NCI-H510A treated with DMSO at 0.1 percent for 48 hours (cell line): ENCODE data around the gene CALML5.
"Not testable (repeated sequence)": the region's sequence is repeated elsewhere in the genome, so short reads cannot be mapped to it uniquely, and the experiment has no call there.

Experiments used
- DNase-seq: peaks from one replicate; lab custom pipeline; 2025; lab: John Stamatoyannopoulos, UW

Gene CALML5

DNA sequence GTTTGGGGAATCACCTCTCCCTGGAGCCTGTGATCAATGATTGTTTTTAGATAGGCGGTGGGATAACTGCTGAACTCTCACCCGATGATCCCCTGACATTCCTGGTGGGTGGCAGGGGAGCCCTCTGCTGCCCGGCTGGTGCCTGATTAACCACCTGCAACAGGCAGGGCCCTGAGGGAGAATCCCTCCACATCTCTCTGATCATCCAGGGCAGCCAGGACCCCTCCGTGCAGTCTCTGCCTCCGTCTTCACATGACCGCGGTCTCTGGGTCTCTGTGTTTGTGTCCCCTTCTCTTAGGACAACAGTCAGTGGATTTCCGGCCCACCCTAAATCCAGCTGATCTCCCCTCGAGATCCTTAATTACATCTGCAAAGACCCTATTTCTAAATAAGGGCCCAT, 17.4 kb downstream of the CALML5 start:
- DNase-seq, result no peak

DNA sequence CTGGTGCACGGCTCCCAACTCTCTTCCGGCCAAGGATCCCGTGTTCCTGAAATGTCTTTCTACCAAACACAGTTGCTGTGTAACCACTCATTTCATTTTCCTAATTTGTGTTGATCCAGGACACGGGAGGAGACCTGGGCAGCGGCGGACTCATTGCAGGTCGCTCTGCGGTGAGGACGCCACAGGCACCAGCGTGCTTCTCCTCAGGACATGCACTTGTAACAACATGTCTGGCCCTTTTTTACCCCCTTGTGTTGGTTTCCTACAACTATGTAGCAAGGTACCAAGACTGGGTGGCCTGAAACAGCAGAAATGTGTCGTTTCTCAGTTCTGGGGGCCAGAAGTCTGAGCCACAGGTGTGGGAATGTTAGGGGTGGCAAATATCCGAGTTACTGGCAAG, 18.2 kb downstream of the CALML5 start:
- no peak for DNase-seq

DNA sequence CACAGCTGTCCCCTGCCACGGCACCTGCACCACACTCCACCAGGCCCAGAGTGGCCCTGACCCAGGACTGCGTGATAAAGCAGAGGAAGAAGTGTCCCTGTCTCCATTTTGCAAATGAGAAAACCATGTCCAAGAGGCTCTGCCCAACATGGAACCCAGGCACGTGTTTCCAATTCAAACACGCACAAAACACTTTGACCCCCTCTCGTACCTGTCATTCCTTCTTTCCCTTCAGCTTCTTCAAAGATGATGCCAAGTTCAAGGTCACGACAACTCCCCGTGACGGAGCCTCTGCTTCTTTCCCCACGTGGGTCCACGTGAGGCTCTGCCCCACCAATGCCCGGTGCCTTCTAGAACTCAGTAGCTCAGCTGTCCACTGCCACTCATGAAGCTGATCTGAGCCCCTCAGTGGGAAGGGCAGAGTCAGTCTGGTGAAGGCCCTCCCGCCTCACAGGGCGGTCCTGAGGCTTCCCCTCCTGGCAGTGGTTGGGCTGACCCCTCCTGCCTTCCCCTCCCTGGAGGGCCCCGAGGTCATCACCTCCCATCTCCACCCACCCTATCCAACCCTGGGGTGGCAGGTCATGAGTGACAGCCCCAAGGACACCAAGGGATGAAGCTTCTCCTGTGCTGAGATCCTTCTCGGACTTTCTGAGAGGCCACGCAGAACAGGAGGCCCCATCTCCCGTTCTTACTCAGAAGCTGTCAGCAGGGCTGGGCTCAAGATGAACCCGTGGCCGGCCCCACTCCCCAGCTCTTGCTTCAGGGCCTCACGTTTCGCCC, 19.0 kb downstream of the CALML5 start:
- no peak for DNase-seq

DNA sequence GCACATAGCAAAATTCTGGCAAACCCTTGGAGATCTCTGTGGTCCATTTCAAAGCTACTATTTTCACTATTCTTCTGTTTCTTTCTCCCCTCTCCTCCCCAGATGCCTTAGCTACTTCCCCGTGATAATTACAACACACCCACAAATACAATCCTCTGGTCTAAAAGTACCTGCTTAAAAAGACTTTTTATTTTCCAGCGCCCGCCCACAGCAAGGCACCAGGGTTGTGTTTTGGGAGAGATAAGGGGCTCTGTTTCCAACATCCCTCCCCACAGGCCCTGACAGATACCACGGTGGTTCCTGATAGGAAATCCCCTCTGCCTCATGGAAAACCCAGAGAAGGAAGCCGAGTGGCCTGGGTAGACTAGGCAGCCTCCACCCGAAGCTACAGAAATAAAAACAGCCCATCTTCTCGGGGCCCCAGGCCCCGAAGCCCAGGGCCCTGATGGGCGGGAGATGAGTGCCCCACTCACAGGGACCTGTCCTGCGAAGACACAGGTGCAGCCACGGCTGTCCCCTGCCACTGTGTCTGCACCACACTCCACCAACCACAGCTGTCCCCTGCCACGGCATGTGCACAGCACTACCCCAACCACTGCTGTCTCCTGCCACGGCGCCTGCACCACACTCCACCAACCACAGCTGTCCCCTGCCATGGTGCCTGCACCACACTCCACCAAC, 19.7 kb downstream of the CALML5 start:
- no peak for DNase-seq

DNA sequence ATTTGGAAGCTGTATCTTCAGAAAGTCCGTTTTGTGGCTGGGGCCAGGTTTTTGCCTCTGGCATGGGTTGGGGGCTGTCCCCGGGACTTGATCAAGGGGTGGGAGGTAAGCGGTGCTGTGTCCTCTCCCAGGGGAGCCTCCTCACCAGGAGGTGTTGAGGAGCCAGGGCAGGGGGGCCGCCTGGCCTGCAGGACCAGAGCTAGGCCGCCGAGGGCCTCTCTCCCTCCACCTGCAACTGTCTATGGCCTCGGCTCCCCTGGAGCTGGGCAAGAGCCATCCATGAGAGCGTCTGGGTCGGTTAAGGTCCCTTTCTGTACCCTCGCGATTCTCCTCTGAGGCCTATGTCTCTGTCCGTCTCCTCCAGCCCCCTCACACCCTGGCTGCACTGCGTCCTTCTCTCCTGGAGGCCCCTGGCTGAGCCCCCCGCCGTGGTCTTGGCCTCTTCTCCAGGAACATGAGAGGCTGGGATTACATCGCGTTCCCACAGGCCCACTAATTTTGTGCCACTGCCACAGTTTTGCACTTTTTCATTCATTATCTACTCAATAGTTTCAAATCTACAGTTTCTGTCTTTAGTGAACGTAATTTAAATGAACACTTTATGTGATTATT, 20.6 kb downstream of the CALML5 start:
- DNase-seq, result no peak

DNA sequence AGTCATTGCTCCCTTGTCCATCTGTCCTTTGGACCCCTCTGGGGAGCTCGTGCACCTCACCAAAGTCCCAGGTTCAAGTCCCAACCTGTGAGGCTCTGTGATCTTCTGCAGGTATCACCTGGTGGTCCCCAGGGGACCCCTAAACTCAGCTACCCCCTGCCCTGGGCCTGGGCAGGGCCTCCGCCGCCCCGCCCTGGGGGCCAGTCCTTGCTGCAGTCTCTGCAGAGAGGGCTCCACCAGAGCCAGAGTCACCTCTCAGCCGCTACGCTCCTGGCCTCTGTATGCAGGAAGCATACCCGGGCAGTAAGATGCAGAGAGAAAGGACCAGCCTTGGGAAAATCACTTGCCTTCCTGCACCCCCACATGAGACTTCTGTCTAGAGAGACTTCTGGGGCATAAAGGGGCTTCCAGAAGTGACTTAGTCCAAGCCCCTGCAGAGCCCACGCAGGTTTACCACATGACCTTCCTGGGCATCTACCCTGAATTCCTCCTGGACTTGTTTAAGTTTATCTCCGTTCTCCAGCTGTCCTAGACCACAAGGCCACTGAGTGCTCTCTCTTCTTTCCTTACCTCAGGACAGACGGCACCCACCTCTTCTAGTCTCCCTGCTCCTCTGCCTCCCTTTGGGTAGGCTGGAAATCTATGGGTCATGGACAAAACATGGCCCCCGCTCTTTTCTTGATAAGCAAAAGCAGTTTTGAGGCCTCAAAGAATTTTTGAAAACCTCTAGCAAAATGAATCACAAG, 21.2 kb downstream of the CALML5 start:
- no peak for DNase-seq

DNA sequence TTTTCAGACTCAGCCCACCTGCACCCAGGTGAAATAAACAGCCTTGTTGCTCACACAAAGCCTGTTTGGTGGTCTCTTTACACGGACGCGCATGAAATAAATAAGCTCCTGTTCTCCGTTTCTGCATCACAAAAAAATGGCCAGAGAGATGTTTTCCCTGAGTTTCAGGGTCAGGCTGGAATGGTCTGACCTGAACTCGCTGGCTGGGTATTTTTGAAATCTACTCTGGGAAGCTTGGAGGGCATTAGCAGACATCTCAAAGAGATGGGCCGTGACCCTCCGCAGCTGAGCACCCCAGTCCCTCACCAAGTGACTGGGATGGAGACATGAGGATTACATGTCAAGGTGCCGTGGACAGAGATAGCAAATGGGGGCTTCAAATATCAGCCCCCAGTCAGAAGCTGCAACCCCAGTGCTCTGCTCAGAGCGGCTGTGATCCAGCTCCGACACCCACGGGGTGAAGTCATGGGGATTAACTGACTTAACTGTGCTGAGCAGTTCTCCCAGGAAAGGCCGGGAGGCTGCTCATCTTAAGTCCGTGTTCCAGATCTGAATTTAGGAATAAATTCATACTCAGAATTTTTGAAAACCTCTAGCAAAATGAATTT, 22.3 kb downstream of the CALML5 start:
- no peak for DNase-seq

DNA sequence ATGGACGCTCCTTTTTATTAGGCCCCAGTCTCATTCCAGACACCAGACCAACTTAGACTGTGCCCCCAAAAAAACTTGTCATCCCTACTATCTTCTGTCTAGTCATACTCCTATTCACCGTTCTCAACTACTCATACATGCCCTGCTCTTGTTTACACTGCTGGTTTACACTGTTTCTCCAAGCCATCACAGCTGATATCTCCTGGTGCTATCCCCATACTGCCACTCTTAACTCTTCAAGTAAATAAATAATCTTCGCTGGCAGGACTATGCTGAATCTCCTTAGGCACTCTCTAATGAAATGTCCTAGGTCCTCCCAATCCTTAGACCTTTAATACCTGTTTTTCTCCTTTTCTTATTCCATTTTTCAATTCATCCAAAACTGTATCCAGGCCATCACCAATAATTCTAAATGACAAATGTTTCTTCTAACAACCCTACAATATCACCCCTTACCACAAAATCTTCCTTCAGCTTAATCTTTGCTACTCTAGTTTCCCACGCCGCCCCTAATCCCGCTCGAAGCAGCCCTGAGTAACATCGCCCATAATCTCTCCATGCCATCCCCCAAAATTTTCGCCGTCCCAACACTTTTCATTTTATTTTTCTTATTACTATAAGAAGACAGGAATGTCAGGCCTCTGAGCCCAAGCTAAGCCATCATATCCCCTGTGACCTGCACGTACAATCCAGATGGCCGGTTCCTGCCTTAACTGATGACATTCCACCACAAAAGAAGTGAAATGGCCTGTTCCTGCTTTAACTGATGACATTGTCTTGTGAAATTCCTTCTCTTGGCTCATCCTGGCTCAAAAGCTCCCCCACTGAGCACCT, 23.2 kb downstream of the CALML5 start:
- not testable (repeated sequence) for DNase-seq

DNA sequence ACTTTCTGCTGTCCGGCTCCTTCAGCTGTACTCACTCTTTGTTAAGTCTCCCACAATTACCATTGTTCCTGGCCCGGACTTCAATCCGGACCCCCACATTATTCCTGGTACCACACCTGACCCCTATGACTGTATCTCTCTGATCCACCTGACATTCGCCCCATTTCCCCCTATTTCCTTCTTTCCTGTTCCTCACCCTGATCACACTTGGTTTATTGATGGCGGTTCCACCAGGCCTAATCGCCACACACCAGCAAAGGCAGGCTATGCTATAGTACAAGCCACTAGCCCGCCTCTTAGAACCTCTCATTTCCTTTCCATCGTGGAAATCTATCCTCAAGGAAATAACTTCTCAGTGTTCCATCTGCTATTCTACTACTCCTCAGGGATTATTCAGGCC, 24.3 kb downstream of the CALML5 start:
- not testable (repeated sequence) for DNase-seq

DNA sequence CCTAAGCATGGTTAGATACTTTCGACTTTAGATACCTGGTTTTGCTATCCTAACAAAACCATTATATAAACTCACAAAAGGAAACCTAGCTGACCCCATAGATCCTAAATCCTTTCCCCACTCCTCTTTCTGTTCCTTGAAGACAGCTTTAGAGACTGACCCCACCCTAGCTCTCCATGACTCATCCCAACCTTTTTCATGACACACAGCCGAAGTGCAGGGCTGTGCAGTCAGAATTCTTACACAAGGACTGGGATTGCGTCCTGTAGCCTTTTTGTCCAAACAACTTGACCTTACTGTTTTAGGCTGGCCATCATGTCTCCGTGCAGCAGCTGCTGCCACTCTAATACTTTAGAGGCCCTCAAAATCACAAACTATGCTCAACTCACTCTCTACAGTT, 24.7 kb downstream of the CALML5 start:
- DNase-seq, result not testable (repeated sequence)

DNA sequence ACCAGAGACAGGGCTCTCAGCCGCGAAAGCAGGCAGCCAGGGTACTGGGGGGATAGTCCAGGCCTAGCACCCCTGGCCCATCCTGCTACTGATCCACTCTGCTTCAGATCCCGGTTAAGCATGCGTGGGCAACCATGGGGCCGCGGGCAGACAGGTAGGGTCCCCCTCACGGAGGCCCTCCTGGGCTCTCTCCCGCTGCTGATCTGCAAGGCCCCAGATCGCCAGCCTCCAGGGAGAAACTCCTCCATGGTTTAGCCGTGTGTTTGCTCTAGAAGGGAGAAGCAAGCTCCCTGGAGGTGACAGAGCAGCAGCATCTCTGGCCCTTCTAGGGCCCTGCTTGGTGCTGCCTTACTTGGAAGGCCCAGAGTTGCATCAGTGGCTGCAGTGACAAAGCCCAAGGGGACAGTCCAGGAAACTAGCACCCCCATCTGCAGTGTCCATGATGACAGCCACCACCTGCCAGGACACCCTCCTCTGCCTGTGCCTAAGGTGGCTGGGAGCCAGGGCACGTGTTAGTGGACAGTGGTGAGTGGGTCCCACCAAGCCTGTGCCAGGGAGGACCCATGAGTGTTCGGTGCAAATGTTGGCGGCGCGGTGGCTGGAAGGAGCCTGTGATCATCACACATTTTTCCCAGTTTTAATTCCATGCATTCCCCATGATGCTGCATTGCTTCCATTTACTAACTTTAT, 29.2 kb downstream of the CALML5 start:
- no peak for DNase-seq

DNA sequence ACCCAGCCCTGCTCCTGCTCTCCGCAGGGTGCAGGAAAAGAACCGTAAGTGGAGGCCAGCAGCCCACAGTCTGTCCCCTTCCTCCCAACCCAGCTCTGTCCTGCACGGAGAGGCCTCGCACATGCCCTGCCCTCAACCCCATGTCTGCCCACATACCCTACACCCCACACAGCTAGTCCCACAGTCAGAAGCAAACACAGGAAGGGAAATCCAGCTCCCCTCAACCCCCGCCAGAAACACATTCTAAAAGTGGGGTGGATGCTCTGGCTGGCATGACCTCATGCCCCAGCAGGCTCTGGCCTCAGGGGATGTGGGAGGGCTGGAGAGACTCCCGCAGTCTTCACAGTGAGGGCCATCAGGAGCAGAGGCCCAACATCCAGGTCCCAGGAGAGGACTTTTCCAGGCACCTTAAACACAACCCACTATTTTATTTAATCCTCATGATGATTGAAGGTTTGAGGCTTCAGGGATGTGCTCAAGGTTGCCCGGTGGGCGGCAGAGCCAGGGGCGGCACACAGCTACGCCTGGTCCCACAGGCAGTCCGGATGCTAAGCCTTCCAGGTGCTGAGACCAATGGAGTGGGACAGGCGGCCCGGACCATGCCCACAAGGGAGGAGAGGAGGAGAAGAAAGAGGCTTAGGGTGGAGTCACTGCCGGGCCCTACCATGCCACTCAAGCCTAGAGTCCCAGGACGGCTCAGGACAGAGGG, 29.9 kb downstream of the CALML5 start:
- no peak for DNase-seq

DNA sequence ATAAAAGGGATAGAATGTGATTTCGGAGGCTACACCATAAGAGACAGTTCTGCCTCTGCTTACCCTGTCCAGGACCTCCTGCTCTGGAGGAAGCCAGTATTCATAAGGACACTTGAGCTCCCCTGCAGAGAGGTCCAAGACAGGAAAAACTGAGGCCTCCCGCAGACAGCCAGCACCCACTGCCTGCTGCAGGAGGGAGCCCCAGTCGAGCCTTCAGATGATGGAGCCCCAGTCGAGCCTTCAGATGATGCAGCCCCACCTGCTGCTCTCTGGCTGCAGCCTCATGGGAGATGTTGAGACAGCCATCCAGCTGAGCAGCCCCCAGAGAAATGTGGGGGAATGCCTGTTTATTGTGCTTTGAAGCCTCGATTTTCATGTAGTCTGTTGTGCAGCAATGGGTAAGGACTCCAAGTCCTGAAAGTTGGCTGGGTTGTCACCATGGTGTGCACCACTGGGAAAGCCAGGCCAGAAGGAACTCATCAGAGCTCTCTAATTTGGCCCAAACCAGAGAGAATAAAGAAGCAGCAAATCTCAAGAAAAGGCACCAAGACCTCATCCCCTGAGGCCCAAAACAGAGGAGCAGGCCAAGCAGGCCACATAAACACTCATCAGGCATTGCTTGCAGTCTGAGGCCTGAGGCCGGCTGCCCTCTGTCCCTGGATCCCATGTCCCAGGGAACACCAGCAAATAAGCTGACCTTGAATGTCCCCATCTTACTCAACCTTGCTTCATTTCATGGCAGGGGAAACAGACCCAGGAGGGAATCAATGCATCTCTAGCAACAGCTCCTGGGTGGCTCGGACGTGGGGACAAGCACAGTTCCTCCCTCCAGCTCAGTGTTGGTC, 30.9 kb downstream of the CALML5 start:
- no peak for DNase-seq

DNA sequence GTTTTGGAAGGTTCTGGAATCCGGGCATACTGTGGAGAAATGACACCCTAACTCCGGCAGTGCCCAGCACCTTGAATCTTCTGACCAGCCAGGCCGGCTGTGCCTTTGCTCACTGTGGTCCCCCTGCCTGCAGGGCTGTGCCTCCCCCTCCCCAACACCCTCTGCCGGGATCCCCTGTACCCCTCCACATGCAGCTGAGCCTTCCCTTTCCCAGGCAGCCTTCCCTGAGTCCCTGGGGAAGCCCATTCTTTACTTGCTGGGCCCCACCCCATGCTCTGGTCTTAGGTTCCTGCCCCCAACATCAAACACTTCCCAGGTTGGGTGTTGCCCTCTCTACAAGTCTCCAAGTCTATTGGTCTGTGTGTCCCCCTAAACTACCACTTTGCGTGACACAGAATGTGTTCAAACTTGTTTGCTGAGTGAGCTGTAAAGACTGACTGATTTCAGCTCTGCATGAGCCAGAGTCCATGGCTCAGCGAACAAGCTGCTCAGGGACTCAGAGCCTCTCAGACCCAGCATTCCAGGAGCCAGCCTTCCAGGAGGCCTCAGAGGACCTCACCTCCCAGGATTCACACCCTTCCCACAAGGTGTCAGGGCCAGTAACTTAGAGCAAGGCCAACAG, 31.6 kb downstream of the CALML5 start:
- no peak for DNase-seq

DNA sequence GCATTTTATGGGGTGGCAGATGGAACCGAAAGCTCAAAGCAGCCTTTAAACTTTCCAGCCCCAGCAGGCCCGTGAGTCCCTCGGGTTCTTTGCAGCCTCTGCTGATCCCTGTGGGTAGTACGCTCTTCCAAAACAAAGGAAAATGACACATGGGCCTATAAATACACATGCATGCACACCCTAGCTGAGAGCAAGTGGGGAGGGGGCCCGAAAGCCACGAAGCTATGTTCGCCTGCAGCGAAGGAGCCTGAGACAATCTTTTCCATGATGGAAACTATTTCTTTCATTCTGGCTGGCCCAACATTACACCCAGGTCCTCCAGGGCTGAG, 32.2 kb downstream of the CALML5 start:
- DNase-seq, result no peak

DNA sequence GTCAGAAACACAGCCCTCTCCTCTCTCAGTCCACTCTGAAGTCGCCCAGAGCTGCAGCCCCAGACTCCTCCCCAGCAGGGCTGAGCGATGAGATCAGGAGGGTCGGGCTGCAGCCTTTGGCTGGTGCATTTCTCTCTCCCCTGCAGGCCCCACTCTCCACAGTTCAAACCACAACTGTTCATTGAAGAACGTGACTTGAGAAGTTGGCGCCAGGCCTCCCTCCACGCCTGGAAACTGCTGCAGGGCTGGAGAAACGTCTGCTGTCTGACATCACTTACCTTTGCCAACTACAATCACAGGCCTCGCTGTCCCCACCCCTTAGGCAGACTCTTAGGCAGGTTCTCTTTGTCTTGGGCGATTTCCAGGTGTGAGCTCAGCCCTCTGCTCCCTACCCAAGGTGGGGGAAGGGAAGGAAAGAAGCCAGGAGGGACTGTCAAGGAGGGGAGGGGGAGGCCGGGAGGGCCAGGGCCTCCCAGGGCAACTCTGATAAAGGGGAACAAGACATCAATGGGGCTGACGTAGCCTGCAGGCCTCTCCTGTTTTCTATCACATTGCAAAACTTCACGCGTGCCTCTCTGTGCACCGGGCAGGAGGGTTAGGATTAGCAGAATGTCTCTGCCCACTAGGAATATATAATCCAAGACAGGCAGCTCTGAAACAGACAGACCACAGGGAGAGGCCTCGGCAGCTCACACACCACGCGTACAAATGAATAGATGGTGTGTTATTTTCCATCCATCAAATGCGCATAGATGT, 32.7 kb downstream of the CALML5 start:
- DNase-seq, result peak; percentile 64

DNA sequence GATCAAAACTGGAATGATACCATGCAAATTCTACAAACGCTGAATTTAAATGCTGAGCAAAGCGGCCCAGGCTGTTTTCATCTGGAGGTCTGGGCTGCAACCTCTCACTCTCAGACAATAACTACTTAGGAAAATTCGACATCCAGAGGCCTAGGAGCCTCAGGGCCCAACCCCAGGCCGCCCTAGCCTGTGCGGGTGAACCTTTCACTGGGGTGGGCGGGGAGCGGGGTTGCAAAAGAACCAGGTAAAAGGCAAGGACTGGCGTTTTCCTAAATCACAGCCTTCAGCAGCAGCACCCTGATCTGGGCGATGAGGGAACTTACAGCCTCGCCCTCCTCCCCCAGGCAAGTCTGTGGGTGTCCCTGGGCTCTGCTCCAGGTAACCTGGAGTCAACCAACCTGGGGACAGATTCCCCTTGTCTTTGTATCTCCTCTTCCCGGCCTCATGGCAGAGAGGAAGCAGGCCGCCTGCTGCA, 33.4 kb downstream of the CALML5 start:
- DNase-seq, result no peak

DNA sequence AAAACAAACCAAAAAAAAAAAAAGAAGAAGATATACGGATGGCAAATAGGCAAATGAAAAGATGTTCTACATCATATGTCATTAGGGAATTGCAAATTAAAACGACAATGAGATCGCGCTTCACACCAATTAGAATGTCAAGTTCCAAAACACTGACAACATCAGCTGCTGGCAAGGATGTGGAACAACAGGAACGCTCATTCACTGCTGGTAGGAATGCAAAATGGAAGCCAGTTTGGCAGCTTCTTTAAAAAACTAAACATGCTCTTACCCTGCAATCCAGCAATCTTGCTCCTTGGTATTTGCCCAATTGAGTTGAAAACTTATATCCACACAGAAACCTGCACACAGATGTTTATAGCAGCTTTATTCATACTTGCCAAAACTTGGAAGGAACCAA, 34.8 kb downstream of the CALML5 start:
- DNase-seq, result no peak
